GM06990 (cell line): Measurements from ENCODE around the gene TGFBR1.

Experiments used
- DNase-seq: peaks from one replicate; pipeline ENCODE4 v3.0.0-alpha.2; 2011; ENCODE audit not compliant: insufficient read length; ENCODE audit errors: extremely low read depth
- H3K27me3 ChIP-seq: replicated peaks from 2 replicates; pipeline ENCODE4 v1.6.0; 2011; ENCODE audit warnings: low read length; ENCODE audit not compliant: control insufficient read depth, insufficient read depth
- H3K36me3 ChIP-seq: 2 replicates; pipeline ENCODE4 v1.5.1; 2011; ENCODE audit warnings: low read length; ENCODE audit not compliant: control insufficient read depth, insufficient read depth
- H3K4me3 ChIP-seq: replicated peaks from 2 replicates; pipeline ENCODE4 v1.5.1; 2011; ENCODE audit warnings: low read depth, mild to moderate bottlenecking, control low read depth, low read length
- CTCF ChIP-seq: IDR thresholded peaks from 2 replicates; pipeline ENCODE4 v1.5.1; 2011; ENCODE audit warnings: low read length, control low read depth, mild to moderate bottlenecking, inconsistent platforms; ENCODE audit not compliant: insufficient read depth, poor library complexity, severe bottlenecking

The TGFBR1 gene

DNA sequence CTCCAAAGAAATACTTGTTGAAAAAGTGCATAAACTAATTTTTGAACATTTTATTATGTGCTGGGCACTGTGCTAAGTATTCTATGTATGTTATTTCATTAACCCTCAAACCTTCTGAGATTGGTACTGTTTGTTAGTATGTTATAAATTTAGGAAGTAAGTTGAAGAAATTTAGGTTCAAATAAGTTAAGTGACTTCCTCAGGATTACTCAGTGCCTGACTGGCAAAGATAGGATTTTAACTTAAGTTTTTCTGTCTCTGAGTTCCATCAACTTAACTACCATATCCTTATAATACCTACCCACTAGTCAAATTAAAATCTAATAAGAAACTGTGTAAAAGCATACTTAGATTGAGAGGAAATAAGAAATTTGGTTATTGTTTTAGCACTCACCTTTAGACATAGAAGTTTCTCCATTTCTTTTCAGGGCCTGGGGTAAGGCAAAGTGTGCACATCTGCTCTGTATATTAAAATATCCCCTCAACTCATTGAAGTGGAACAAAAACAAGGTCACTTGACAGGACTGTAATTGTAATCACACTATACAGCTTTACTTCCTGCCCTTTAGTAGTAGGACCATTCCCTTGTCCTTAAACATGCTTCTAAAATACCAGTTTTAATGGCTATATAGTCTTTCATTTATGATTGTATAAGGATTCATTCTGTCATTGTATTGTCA lies 15.2 kb downstream of the TGFBR1 start:
- DNase-seq: no peak
- no peak for TF ChIP-seq CTCF
- H3K27me3 ChIP-seq: no peaks in the 10 kb centered on the region
- H3K36me3 ChIP-seq: no peaks in the 10 kb centered on the region
- no peak overlapping the region for H3K4me3 ChIP-seq

DNA sequence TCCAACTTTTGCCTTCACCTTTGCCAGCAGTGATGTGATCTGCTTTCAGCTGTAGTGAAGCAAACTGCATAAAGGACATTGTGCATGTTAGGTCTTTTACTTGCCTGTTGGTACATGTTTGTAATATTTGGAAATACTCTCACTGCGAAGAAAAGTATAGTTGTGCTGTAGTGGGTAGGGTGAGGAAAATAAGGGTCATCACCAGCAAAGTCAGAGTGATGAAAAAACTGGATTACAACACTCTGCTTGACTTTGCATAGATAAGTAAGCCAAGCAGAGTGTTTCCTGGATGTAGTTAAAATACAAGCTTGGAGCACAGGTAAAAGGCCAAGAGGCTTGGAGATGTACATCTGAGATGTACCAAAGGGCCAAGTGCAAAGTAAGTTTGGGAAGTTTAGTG lies 16.7 kb downstream of the TGFBR1 start:
- H3K36me3 ChIP-seq: no peaks in the 10 kb centered on the region
- H3K27me3 ChIP-seq: no peaks in the 10 kb centered on the region
- no peak for DNase-seq
- TF ChIP-seq CTCF: no peak
- H3K4me3 ChIP-seq: no peak overlapping the region

- DNase-seq: no peak
- H3K36me3 ChIP-seq: no peaks in the 10 kb centered on the region
- H3K4me3 ChIP-seq: no peak overlapping the region
- no peak for TF ChIP-seq CTCF
- H3K27me3 ChIP-seq: no peaks in the 10 kb centered on the region
Measured at GRCh38 chr9:99124534-99125255, 19.8 kb downstream of the TGFBR1 start.

DNA sequence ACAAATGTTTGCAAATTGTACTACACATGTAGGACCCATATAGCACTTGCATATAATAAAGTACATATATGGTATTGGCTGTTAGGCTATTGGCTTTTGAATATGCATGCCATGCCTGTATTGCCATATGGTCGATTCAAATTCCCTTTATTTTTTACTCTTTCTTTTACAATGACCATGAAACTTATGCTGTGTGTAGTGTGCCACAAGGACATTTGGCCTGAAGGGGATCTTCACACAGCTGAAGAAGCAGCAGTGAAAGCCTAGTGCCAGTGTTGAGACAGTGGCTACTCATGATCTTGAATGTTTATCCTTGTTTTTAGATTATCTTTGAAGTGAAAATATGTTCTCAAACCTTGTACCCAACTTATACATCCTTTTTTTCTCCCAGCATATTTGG lies 20.5 kb downstream of the TGFBR1 start:
- DNase-seq: no peak
- Histone ChIP-seq H3K27me3 (no peaks in the 10 kb centered on the region), H3K4me3 (no peak overlapping the region), H3K36me3 (no peaks in the 10 kb centered on the region)
- no peak for TF ChIP-seq CTCF

GRCh38 chr9:99126312-99126711 lies 21.4 kb downstream of the TGFBR1 start:
- H3K36me3 ChIP-seq: no peaks in the 10 kb centered on the region
- H3K27me3 ChIP-seq: no peaks in the 10 kb centered on the region
- no peak overlapping the region for H3K4me3 ChIP-seq
- TF ChIP-seq CTCF: no peak
- no peak for DNase-seq
